Measurements from ENCODE around the gene MST1.
A peak's percentile ranks its signal among the peaks of the same experiment; 100 is the strongest.

Gene MST1

GRCh38 chr3:49674497-49674983 is 14.7 kb downstream of the MST1 start:
- TF ChIP-seq, protein P1, sequence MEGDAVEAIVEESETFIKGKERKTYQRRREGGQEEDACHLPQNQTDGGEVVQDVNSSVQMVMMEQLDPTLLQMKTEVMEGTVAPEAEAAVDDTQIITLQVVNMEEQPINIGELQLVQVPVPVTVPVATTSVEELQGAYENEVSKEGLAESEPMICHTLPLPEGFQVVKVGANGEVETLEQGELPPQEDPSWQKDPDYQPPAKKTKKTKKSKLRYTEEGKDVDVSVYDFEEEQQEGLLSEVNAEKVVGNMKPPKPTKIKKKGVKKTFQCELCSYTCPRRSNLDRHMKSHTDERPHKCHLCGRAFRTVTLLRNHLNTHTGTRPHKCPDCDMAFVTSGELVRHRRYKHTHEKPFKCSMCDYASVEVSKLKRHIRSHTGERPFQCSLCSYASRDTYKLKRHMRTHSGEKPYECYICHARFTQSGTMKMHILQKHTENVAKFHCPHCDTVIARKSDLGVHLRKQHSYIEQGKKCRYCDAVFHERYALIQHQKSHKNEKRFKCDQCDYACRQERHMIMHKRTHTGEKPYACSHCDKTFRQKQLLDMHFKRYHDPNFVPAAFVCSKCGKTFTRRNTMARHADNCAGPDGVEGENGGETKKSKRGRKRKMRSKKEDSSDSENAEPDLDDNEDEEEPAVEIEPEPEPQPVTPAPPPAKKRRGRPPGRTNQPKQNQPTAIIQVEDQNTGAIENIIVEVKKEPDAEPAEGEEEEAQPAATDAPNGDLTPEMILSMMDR (IDR thresholded peaks at IDR 0.05) = no peak
- H3K36me3 ChIP-seq = peaks cover 40% of the 10 kb centered on the region
- peak overlapping the region; percentile 93 for H3K27ac ChIP-seq
- H3K9me3 ChIP-seq = no peaks in the 10 kb centered on the region
- H3K4me3 ChIP-seq (ENCODE audit: low read depth in 1 of 2, low read length in 1 of 2) = peak overlapping the region; percentile 87 to 94
- H3K27me3 ChIP-seq = peaks cover 4% of the 10 kb centered on the region
- H3K4me1 ChIP-seq (ENCODE audit: control insufficient read depth in 1 of 2, insufficient read depth in 1 of 2, low read depth in 1 of 2, low read length in 1 of 2) = peaks cover 19 to 20% of the 10 kb centered on the region in 2 experiments

DNA sequence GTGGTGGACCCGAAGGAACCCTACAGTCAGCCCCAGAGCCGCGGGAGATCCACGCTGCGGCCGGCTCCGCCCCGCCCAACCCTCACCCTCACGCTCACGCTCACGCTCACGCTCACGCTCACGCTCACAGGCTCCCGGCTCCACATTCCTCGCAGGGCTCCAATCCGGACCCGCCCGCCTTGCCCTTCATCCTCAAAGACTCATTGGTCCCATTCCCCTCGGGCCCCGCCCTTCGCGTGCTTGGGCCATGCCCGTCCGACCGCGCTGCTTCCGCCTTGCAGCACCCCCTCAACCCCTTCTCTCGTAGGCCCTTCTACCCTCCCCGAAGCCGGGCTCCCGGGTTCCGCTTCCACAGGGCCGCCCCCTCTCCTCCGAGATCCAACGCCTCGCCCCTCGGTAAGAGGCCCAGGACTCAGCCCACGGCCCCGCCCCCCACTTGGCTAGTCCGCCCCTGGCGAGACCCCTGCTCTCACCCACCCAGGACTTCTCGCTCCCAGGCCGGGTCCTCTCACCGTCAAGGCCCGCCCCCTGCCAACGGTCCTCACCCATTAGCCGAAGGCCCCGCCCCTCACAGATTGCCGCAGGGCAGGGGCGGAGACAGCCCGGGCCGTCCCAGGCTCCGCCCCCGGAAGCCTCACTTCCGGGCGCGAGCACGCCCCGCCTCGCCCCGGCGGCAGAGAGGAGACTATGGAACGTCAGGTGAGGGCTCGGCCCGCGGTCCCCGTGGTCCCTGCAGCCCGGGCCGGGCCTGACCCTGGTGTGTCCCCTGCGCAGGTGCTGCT is 15.4 kb downstream of the MST1 start, which contains the start of gene APEH:
TSS of gene APEH (plus strand) at position 637 of the 782 bp plus-strand sequence. CDS start at position 688, 51 bp downstream.
- peaks cover 10% of the 10 kb centered on the region for H3K27me3 ChIP-seq
- no peaks in the 10 kb centered on the region for H3K9me3 ChIP-seq
- peaks cover 19 to 20% of the 10 kb centered on the region in 2 experiments for H3K4me1 ChIP-seq (ENCODE audit: control insufficient read depth in 1 of 2, insufficient read depth in 1 of 2, low read depth in 1 of 2, low read length in 1 of 2)
- TF ChIP-seq, protein P1 (IDR thresholded peaks at IDR 0.05) = peak; percentile 38
- peak within 1 kb of the TSS; percentile 93 for H3K27ac ChIP-seq
- peak within 1 kb of the TSS; percentile 87 to 94 for H3K4me3 ChIP-seq (ENCODE audit: low read depth in 1 of 2, low read length in 1 of 2)
- H3K36me3 ChIP-seq = peaks cover 33% of the 10 kb centered on the region

- peak overlapping the region; percentile 87 to 94 for H3K4me3 ChIP-seq (ENCODE audit: low read depth in 1 of 2, low read length in 1 of 2)
- TF ChIP-seq, protein P1 (IDR thresholded peaks at IDR 0.05) = no peak
- H3K36me3 ChIP-seq = peaks cover 26% of the 10 kb centered on the region
- peak overlapping the region; percentile 93 for H3K27ac ChIP-seq
- H3K9me3 ChIP-seq = no peaks in the 10 kb centered on the region
- H3K27me3 ChIP-seq = peaks cover 17% of the 10 kb centered on the region
- H3K4me1 ChIP-seq (ENCODE audit: control insufficient read depth in 1 of 2, insufficient read depth in 1 of 2, low read depth in 1 of 2, low read length in 1 of 2) = peaks cover 19 to 20% of the 10 kb centered on the region in 2 experiments
Observed at GRCh38 chr3:49673121-49673714, 16.1 kb downstream of the MST1 start.

DNA sequence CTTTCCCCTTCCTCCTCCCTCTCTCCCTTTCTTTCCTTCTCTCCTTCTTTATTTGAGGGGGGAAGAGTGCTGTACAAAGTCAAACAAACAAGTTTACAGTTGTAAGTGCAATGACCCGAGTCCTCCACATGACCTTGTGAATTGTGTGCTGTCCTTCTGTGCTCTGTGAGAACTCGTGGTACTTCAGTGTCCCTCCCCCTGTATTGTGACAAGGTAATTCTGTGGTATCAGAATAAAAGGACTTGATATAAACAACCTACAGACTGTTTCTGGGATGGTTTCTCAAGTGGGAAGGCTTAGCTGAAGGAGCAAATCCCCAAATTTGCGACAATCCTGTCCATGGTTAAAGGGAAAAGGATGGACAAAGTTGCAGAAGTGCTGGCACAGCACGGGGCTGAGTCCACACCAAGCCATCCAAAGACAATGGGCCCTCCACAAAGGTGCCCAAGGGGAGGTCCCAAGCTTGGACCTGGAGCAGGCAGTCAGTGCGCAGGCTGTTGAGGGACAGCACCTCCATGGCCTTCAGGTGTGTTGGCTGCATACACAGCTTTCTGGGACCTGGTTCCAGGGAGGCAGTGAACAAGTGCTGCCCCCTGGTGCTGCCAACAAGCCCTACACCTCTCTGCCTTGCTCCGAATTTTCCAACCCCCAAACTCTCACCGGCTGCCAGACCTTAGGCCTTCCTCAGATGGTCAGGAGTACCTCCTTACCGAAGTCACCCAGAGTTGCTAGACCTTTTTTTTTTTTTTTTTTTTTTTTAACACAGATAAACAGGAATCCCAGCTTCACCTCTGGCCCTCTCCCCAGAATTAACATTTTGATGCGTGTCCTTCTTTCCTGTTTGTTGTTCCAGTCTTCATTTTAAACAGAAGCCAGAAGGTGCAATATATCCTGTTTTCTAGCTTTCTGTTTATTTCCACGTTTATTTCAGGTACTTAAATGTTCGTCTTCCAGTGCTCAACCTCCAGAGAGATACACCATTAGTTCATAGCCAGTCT is 17.7 kb downstream of the MST1 start:
- TF ChIP-seq, protein P1 (IDR thresholded peaks at IDR 0.05) = peak; percentile 70
- Histone ChIP-seq H3K27me3 (peaks cover 18% of the 10 kb centered on the region), H3K9me3 (no peaks in the 10 kb centered on the region), H3K4me1 (ENCODE audit: control insufficient read depth in 1 of 2, insufficient read depth in 1 of 2, low read depth in 1 of 2, low read length in 1 of 2) (peaks cover 19 to 20% of the 10 kb centered on the region in 2 experiments), H3K4me3 (ENCODE audit: low read depth in 1 of 2, low read length in 1 of 2) (no peak overlapping the region), H3K36me3 (peaks cover 10% of the 10 kb centered on the region), H3K27ac (no peak overlapping the region)

DNA sequence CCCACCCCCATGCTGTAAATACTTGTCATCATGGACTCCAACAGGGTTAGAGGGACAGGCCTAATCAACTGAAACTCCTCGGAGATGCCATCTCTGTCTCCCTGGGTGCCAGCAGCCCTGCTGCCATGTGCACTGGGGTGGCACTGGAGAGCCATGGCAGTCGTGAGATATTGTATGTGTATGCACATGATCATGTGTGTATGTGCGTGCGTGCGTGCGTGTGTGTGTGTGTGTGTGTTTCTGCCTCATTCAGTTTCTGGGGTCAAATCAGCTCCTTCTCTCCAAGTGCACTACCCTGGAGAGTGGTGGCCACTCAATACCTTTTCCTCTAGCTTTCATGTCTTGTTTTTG is 18.4 kb downstream of the MST1 start:
- H3K36me3 ChIP-seq = peaks cover 3% of the 10 kb centered on the region
- H3K4me1 ChIP-seq (ENCODE audit: control insufficient read depth in 1 of 2, insufficient read depth in 1 of 2, low read depth in 1 of 2, low read length in 1 of 2) = peaks cover 19 to 22% of the 10 kb centered on the region in 2 experiments

More for the DNA sequence above, 18.4 kb downstream of the MST1 start:
- Histone ChIP-seq H3K4me3 (ENCODE audit: low read depth in 1 of 2, low read length in 1 of 2) (no peak overlapping the region), H3K9me3 (no peaks in the 10 kb centered on the region), H3K27me3 (peaks cover 18% of the 10 kb centered on the region), H3K27ac (no peak overlapping the region)
- TF ChIP-seq, protein P1 (IDR thresholded peaks at IDR 0.05) = no peak

Data from neutrophil (primary cell).